DND-41 (cell line): ENCODE results near the gene STPG4.

Experiments
- CTCF ChIP-seq: IDR thresholded peaks from 2 replicates; pipeline ENCODE4 v1.5.1; 2012; ENCODE audit warnings: borderline replicate concordance, low read length, moderate library complexity, mild to moderate bottlenecking; ENCODE audit not compliant: poor library complexity, severe bottlenecking; ENCODE audit errors: extremely low read depth
- EZH2 ChIP-seq: IDR thresholded peaks from 3 replicates; pipeline ENCODE4 v1.6.1; 2012; ENCODE audit warnings: borderline replicate concordance, low read depth, mild to moderate bottlenecking, moderate library complexity, low read length, inconsistent platforms; ENCODE audit not compliant: severe bottlenecking

GRCh38 chr2:47196499-47196898, 41.4 kb upstream of the STPG4 start:
- TF ChIP-seq CTCF (no peak), EZH2 (no peak)
